Duodenal mucosa (tissue), 2 donors: ENCODE data around the gene EDN2.

Source experiments
- H3K27ac ChIP-seq: one replicate; pipeline ENCODE4 v1.7.0; 2013; ENCODE audit warnings: low read depth, low read length
- H3K27me3 ChIP-seq, 2 donors: one replicate each; pipeline ENCODE4 v1.7.0; 2013; ENCODE audit warnings: low read length in 2 of 2, control low read depth in 1 of 2; ENCODE audit not compliant: insufficient read depth in 2 of 2, control insufficient read depth in 1 of 2
- H3K36me3 ChIP-seq, 2 donors: one replicate each; pipeline ENCODE4 v1.7.0; 2013; ENCODE audit warnings: low read length in 2 of 2, control low read depth in 1 of 2; ENCODE audit not compliant: insufficient read depth in 2 of 2, control insufficient read depth in 1 of 2
- H3K4me1 ChIP-seq, 2 donors: one replicate each; pipeline ENCODE4 v1.7.0; 2013; ENCODE audit warnings: low read length in 2 of 2, control low read depth in 1 of 2; ENCODE audit not compliant: insufficient read depth in 2 of 2, control insufficient read depth in 1 of 2
- H3K4me3 ChIP-seq, 2 donors: one replicate each; pipeline ENCODE4 v1.7.0; 2013; ENCODE audit warnings: low read length in 2 of 2, low read depth in 1 of 2
- H3K9ac ChIP-seq, 2 donors: one replicate each; pipeline ENCODE4 v1.7.0; 2013; ENCODE audit warnings: low read length in 2 of 2, low read depth in 1 of 2
- H3K9me3 ChIP-seq, 2 donors: one replicate each; pipeline ENCODE4 v1.7.0; 2013; ENCODE audit warnings: low read length in 2 of 2, control low read depth in 1 of 2; ENCODE audit not compliant: control insufficient read depth in 1 of 2

Gene EDN2

GRCh38 chr1:41492341-41492848 is 7.9 kb upstream of the EDN2 start:
- Histone ChIP-seq H3K4me1 (peaks cover 5 to 14% of the 10 kb centered on the region in 2 donors), H3K36me3 (no peaks in the 10 kb centered on the region), H3K9ac (no peak overlapping the region), H3K9me3 (no peaks in the 10 kb centered on the region), H3K27me3 (peaks cover 5 to 17% of the 10 kb centered on the region in 2 donors), H3K4me3 (no peak overlapping the region), H3K27ac (no peak overlapping the region)

GRCh38 chr1:41490911-41491310 is 6.4 kb upstream of the EDN2 start:
- Histone ChIP-seq H3K27ac (no peak overlapping the region), H3K4me3 (no peak overlapping the region), H3K9ac (no peak overlapping the region), H3K27me3 (peaks cover 4 to 8% of the 10 kb centered on the region in 2 donors), H3K4me1 (peaks cover 13 to 17% of the 10 kb centered on the region in 2 donors), H3K9me3 (no peaks in the 10 kb centered on the region), H3K36me3 (no peaks in the 10 kb centered on the region)

GRCh38 chr1:41489561-41489960 is 5.1 kb upstream of the EDN2 start:
- Histone ChIP-seq H3K9me3 (no peaks in the 10 kb centered on the region), H3K36me3 (no peaks in the 10 kb centered on the region), H3K4me3 (no peak overlapping the region), H3K27me3 (no peaks in the 10 kb centered on the region), H3K27ac (no peak overlapping the region), H3K4me1 (peaks cover 25% of the 10 kb centered on the region in 2 donors), H3K9ac (no peak overlapping the region)

GRCh38 chr1:41488040-41488951 is 3.8 kb upstream of the EDN2 start:
- Histone ChIP-seq H3K9ac (no peak overlapping the region), H3K4me3 (no peak overlapping the region), H3K9me3 (no peaks in the 10 kb centered on the region), H3K4me1 (peaks cover 34 to 37% of the 10 kb centered on the region in 2 donors), H3K36me3 (no peaks in the 10 kb centered on the region), H3K27ac (no peak overlapping the region), H3K27me3 (no peaks in the 10 kb centered on the region)

GRCh38 chr1:41487126-41488039 is 2.9 kb upstream of the EDN2 start:
- no peak overlapping the region for H3K4me3 ChIP-seq
- H3K9ac ChIP-seq: no peak overlapping the region
- H3K36me3 ChIP-seq: no peaks in the 10 kb centered on the region
- H3K27me3 ChIP-seq: no peaks in the 10 kb centered on the region
- peaks cover 43 to 46% of the 10 kb centered on the region in 2 donors for H3K4me1 ChIP-seq
- H3K27ac ChIP-seq: no peak overlapping the region
- no peaks in the 10 kb centered on the region for H3K9me3 ChIP-seq

GRCh38 chr1:41486371-41487125 is 2.1 kb upstream of the EDN2 start:
- Histone ChIP-seq H3K4me1 (peaks cover 49 to 53% of the 10 kb centered on the region in 2 donors), H3K27me3 (no peaks in the 10 kb centered on the region), H3K27ac (no peak overlapping the region), H3K9me3 (no peaks in the 10 kb centered on the region), H3K4me3 (no peak overlapping the region), H3K9ac (no peak overlapping the region), H3K36me3 (no peaks in the 10 kb centered on the region)

GRCh38 chr1:41486053-41486370 is 1.5 kb upstream of the EDN2 start:
- Histone ChIP-seq H3K9ac (no peak overlapping the region), H3K36me3 (no peaks in the 10 kb centered on the region), H3K4me1 (peaks cover 49 to 53% of the 10 kb centered on the region in 2 donors), H3K4me3 (no peak overlapping the region), H3K27me3 (no peaks in the 10 kb centered on the region), H3K9me3 (no peaks in the 10 kb centered on the region), H3K27ac (no peak overlapping the region)

- Histone ChIP-seq H3K27ac (no peak overlapping the region), H3K36me3 (no peaks in the 10 kb centered on the region), H3K4me1 (peaks cover 49 to 56% of the 10 kb centered on the region in 2 donors), H3K9ac (no peak overlapping the region), H3K9me3 (no peaks in the 10 kb centered on the region), H3K27me3 (no peaks in the 10 kb centered on the region), H3K4me3 (no peak overlapping the region)
Measured at GRCh38 chr1:41485605-41486004, 1.1 kb upstream of the EDN2 start.

- no peaks in the 10 kb centered on the region for H3K9me3 ChIP-seq
- no peak overlapping the region for H3K27ac ChIP-seq
- H3K4me1 ChIP-seq: peaks cover 61 to 67% of the 10 kb centered on the region in 2 donors
- no peaks in the 10 kb centered on the region for H3K27me3 ChIP-seq
- H3K4me3 ChIP-seq: peak overlapping the region; percentile 34 to 62
- H3K36me3 ChIP-seq: no peaks in the 10 kb centered on the region
- H3K9ac ChIP-seq: peak overlapping the region; percentile 24 to 65
Measured at GRCh38 chr1:41483960-41484401, 502 bp downstream of the EDN2 start.
